Endothelial cell of umbilical vein (primary cell): ENCODE results near the gene SPAG17.

Source experiments
- CTCF ChIP-seq, 2 donors: IDR thresholded peaks; 1 replicate in 1 of 2; 2 replicates in 1 of 2; pipeline ENCODE4 v1.5.1; 2011; ENCODE audit warnings: low read length in 2 of 2, mild to moderate bottlenecking in 2 of 2, moderate library complexity in 2 of 2, control low read depth in 1 of 2, inconsistent platforms in 1 of 2, low read depth in 1 of 2; ENCODE audit not compliant: insufficient read depth in 1 of 2; ENCODE audit errors: extremely low read depth in 1 of 2
- EZH2 ChIP-seq: IDR thresholded peaks from 2 replicates; pipeline ENCODE4 v1.6.1; 2012; ENCODE audit warnings: borderline replicate concordance, low read depth, mild to moderate bottlenecking, moderate library complexity, low read length, inconsistent platforms; ENCODE audit not compliant: severe bottlenecking
- FOS ChIP-seq: IDR thresholded peaks from 2 replicates; pipeline ENCODE4 v1.6.1; 2011; ENCODE audit warnings: mild to moderate bottlenecking, low read length, moderate library complexity, borderline replicate concordance; ENCODE audit not compliant: insufficient read depth
- MAX ChIP-seq: IDR thresholded peaks from 2 replicates; pipeline ENCODE4 v1.6.1; 2011; ENCODE audit not compliant: insufficient read depth, insufficient read length
- POLR2A ChIP-seq: IDR thresholded peaks from 2 replicates; pipeline ENCODE4 v1.6.1; 2012; ENCODE audit warnings: low read depth, mild to moderate bottlenecking, control low read depth, low read length
- POLR2AphosphoS5 ChIP-seq: IDR thresholded peaks from 2 replicates; pipeline ENCODE4 v1.6.1; 2012; ENCODE audit warnings: low read depth, mild to moderate bottlenecking, control low read depth, low read length, moderate library complexity; ENCODE audit not compliant: insufficient read depth

- TF ChIP-seq POLR2A (no peak), CTCF (IDR thresholded peaks at IDR 0.05; ENCODE audit: extremely low read depth in 1 of 2, insufficient read depth in 1 of 2, low read depth in 1 of 2, low read length in 2 of 2) (no peak), MAX (no peak), POLR2AphosphoS5 (no peak), EZH2 (no peak), FOS (no peak)
Observed at GRCh38 chr1:118032883-118033282, 152.1 kb downstream of the SPAG17 start.
